Endothelial cell of umbilical vein (primary cell): ENCODE data around the gene GDF11. TPM values are rescaled to one million over a fixed set of nuclear protein-coding genes. Genes with fewer than 3 reads are reported as not detected.
A peak's percentile ranks its signal among the peaks of the same experiment; 100 is the strongest.

Experiments
- BruUV-seq: library from RNA; stranded (reverse); fragments of 400-500 nt; replicated peaks from 2 replicates; lab custom pipeline; 2021; lab: Mats Ljungman, UMichigan
- CTCF ChIA-PET: fragments of 300-600, 350-600 bp; sonication (Branson Sonifier 250); formaldehyde crosslinking; loops from one replicate; lab custom pipeline; 2021; ENCODE audit warnings: antibody characterized with exemption, inconsistent platforms; lab: Charles Lee
- POLR2A ChIA-PET: fragments of 300-600, 350-600 bp; sonication (Branson Sonifier 250); formaldehyde crosslinking; loops from one replicate; lab custom pipeline; 2021; ENCODE audit warnings: antibody characterized with exemption, inconsistent platforms; lab: Charles Lee
- DNase-seq: peaks from one replicate; pipeline ENCODE4 v3.0.0-alpha.2; 2011; ENCODE audit warnings: low read depth, low spot score
- FAIRE-seq: peaks from 2 replicates; lab custom pipeline; 2011; peaks lifted over from hg19 to GRCh38; lab: Jason Lieb, UNC
- H2AFZ ChIP-seq: 2 replicates; pipeline ENCODE4 v1.6.0; 2012; ENCODE audit warnings: low read depth, low read length, control low read depth, inconsistent platforms
- H3K27ac ChIP-seq: 2 replicates; pipeline ENCODE4 v1.5.1; 2011; ENCODE audit warnings: low read depth, mild to moderate bottlenecking, control low read depth, low read length, moderate library complexity; ENCODE audit not compliant: insufficient read depth
- H3K27me3 ChIP-seq, 2 experiments: 2 replicates each; pipeline versions ENCODE4 v1.6.0 to v1.6.1; 2011; ENCODE audit warnings: low read length in 2 of 2, mixed read lengths in 1 of 2; ENCODE audit not compliant: control insufficient read depth in 2 of 2, insufficient read depth in 2 of 2
- H3K36me3 ChIP-seq, 2 experiments: 2 replicates in 1 of 2; 3 replicates in 1 of 2; pipeline ENCODE4 v1.5.1; 2011; ENCODE audit warnings: low read length in 2 of 2, mild to moderate bottlenecking in 1 of 2, moderate library complexity in 1 of 2; ENCODE audit not compliant: control insufficient read depth in 2 of 2, insufficient read depth in 2 of 2; ENCODE audit errors: extremely low read depth in 1 of 2
- H3K4me1 ChIP-seq: 3 replicates; pipeline ENCODE4 v1.5.1; 2011; ENCODE audit warnings: mild to moderate bottlenecking, low read length; ENCODE audit not compliant: control insufficient read depth, insufficient read depth; ENCODE audit errors: extremely low read depth
- H3K4me2 ChIP-seq: 2 replicates; pipeline ENCODE4 v1.6.1; 2011; ENCODE audit warnings: low read length, control low read depth, mixed read lengths; ENCODE audit not compliant: insufficient read depth
- H3K4me3 ChIP-seq, 3 experiments: fragments of 200-600 bp in 1 of 3; sonication (generic), shearing (Covaris generic) in 1 of 3; replicated peaks in 1 of 3; 2 replicates each; pipeline ENCODE4 v1.5.1; 2011 to 2016; ENCODE audit warnings: control low read depth in 3 of 3, low read length in 3 of 3, mild to moderate bottlenecking in 2 of 3, inconsistent platforms in 1 of 3, low read depth in 1 of 3, moderate library complexity in 1 of 3; ENCODE audit not compliant: insufficient read depth in 1 of 3
- H3K79me2 ChIP-seq: 2 replicates; pipeline ENCODE4 v1.6.0; 2012; ENCODE audit warnings: low read length, inconsistent platforms; ENCODE audit not compliant: control insufficient read depth, insufficient read depth
- H3K9ac ChIP-seq: replicated peaks from 2 replicates; pipeline ENCODE3; 2011; ENCODE audit warnings: low read length, control low read depth; ENCODE audit not compliant: insufficient read depth; ENCODE audit errors: extremely low read depth
- H3K9me1 ChIP-seq: replicated peaks from 3 replicates; pipeline ENCODE4 v1.6.0; 2011; ENCODE audit warnings: mild to moderate bottlenecking, low read length; ENCODE audit not compliant: control insufficient read depth, insufficient read depth; ENCODE audit errors: extremely low read depth
- H3K9me3 ChIP-seq: replicated peaks from 2 replicates; pipeline ENCODE4 v1.5.1; 2012; ENCODE audit warnings: low read length, inconsistent platforms; ENCODE audit not compliant: control insufficient read depth, insufficient read depth
- H4K20me1 ChIP-seq: replicated peaks from 2 replicates; pipeline ENCODE3; 2011; ENCODE audit warnings: mild to moderate bottlenecking, low read length; ENCODE audit not compliant: control insufficient read depth, insufficient read depth; ENCODE audit errors: extremely low read depth
- EZH2 ChIP-seq: IDR thresholded peaks from 2 replicates; pipeline ENCODE4 v1.6.1; 2012; ENCODE audit warnings: borderline replicate concordance, low read depth, mild to moderate bottlenecking, moderate library complexity, low read length, inconsistent platforms; ENCODE audit not compliant: severe bottlenecking
- FOS ChIP-seq: IDR thresholded peaks from 2 replicates; pipeline ENCODE4 v1.6.1; 2011; ENCODE audit warnings: mild to moderate bottlenecking, low read length, moderate library complexity, borderline replicate concordance; ENCODE audit not compliant: insufficient read depth
- GATA2 ChIP-seq: IDR thresholded peaks from 2 replicates; pipeline ENCODE4 v1.7.0; 2011; ENCODE audit warnings: low read depth, mild to moderate bottlenecking, moderate library complexity, mixed read lengths, low read length; ENCODE audit not compliant: insufficient read length, insufficient read depth
- JUN ChIP-seq: IDR thresholded peaks from 2 replicates; pipeline ENCODE4 v1.6.1; 2011; ENCODE audit warnings: borderline replicate concordance, low read depth; ENCODE audit not compliant: insufficient read length, insufficient read depth
- MAX ChIP-seq: IDR thresholded peaks from 2 replicates; pipeline ENCODE4 v1.6.1; 2011; ENCODE audit not compliant: insufficient read depth, insufficient read length
- MYC ChIP-seq: IDR thresholded peaks from one replicate; pipeline ENCODE4 v1.6.1; 2011; ENCODE audit warnings: mild to moderate bottlenecking, low read depth, low read length
- POLR2A ChIP-seq: IDR thresholded peaks from 2 replicates; pipeline ENCODE4 v1.6.1; 2012; ENCODE audit warnings: low read depth, mild to moderate bottlenecking, control low read depth, low read length
- POLR2AphosphoS5 ChIP-seq: IDR thresholded peaks from 2 replicates; pipeline ENCODE4 v1.6.1; 2012; ENCODE audit warnings: low read depth, mild to moderate bottlenecking, control low read depth, low read length, moderate library complexity; ENCODE audit not compliant: insufficient read depth
- dilution Hi-C: fragments of 300-500 bp; cut with MboI; formaldehyde crosslinking; loops from one replicate; pipeline ENCODE4 v1.15.0; 2019; ENCODE audit warnings: low sequenced_read_pairs; ENCODE audit not compliant: extremely low pct_ligation_motif_present
- intact Hi-C: fragments of 100-400 bp; cut with micrococcal nuclease; formaldehyde crosslinking; loops from one replicate; pipeline ENCODE4 v1.10.0; 2022
- polyA plus RNA-seq, 4 experiments: library from polyadenylated mRNA; depleted of rRNA in 3 of 4; stranded (reverse) in 3 of 4; unstranded in 1 of 4; fragments of >200 nt; gene quantifications; 2 replicates each; pipeline versions ENCODE4 v1.2.1 to v1.2.3, GENCODE V29; 2011 to 2012; ENCODE audit warnings: missing spikeins in 1 of 4
- total RNA-seq: library from RNA; stranded (reverse); gene quantifications from 2 replicates; pipeline ENCODE4 v1.2.3, GENCODE V29; 2021
- TF ChIP-seq, protein P1 (sequence below), 2 donors: IDR thresholded peaks; 1 replicate in 1 of 2; 2 replicates in 1 of 2; pipeline ENCODE4 v1.5.1; 2011; ENCODE audit warnings: low read length in 2 of 2, mild to moderate bottlenecking in 2 of 2, moderate library complexity in 2 of 2, control low read depth in 1 of 2, inconsistent platforms in 1 of 2, low read depth in 1 of 2; ENCODE audit not compliant: insufficient read depth in 1 of 2; ENCODE audit errors: extremely low read depth in 1 of 2

The GDF11 gene
- total and polyA plus RNA-seq, 2 donors (not counting 3 experiments of a cell fraction or from before 2014, with no cell fraction given): 10.0 to 18.7 TPM

DNA sequence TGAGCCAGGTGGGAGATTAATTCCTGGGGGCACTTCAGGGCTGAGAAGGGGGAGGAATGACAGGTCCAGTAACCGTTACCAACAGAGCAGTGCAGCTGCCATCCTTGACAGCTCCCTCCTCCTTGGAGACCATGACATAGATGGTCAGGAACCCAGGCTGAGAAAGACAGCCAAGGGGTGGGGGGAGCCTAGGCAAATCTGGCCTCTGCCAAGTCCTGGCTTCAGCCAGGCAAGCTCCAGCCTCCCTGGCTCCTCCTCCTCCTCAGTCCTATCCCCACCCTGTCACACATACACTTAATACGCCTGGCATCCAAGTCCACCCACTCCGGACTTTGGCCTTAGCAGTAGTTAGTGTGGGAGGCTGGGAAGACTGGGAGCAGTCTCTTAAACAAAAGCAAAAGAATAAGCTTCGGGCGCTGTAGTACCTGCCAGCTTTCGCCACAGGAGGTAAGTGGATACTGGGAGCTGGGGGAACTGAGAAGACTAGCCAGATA lies 22.8 kb upstream of the GDF11 start, which contains the start of gene RDH5:
TSS of gene RDH5 (plus strand) at position 323 of the 494 bp plus-strand sequence. CDS start 792 bp downstream, outside the sequence.
- Histone ChIP-seq H4K20me1 (no peaks in the 10 kb centered on the region), H3K27ac (no peak within 1 kb of the TSS), H3K4me2 (no peak within 1 kb of the TSS), H3K79me2 (no peaks in the 10 kb centered on the region), H2AFZ (no peak within 1 kb of the TSS), H3K9ac (no peak within 1 kb of the TSS), H3K9me1 (no peaks in the 10 kb centered on the region), H3K4me1 (peaks cover 28% of the 10 kb centered on the region), H3K4me3 (no peak within 1 kb of the TSS), H3K36me3 (peaks cover 6 to 12% of the 10 kb centered on the region in 2 experiments), H3K9me3 (no peaks in the 10 kb centered on the region), H3K27me3 (no peaks in the 10 kb centered on the region)
- ChIA-PET POLR2A (no interaction called here), CTCF (interaction anchor here (1.0 to 11.1 kb wide), 10 partner anchors 10 to 531 kb away, joined by 3 to 151 read pairs (median 9); partner anchors contain the start of gene CD63)
- no peak for FAIRE-seq
- no TSS peak for BruUV-seq
- intact Hi-C loops (loop anchor here (5.0 kb wide), 1 partner anchor 533 kb away; no protein-coding TSS in a partner anchor), dilution Hi-C loops (no loop called here)
- no peak for DNase-seq
- TF ChIP-seq GATA2 (no peak), MAX (no peak), FOS (no peak), EZH2 (no peak), MYC (no peak)

DNA sequence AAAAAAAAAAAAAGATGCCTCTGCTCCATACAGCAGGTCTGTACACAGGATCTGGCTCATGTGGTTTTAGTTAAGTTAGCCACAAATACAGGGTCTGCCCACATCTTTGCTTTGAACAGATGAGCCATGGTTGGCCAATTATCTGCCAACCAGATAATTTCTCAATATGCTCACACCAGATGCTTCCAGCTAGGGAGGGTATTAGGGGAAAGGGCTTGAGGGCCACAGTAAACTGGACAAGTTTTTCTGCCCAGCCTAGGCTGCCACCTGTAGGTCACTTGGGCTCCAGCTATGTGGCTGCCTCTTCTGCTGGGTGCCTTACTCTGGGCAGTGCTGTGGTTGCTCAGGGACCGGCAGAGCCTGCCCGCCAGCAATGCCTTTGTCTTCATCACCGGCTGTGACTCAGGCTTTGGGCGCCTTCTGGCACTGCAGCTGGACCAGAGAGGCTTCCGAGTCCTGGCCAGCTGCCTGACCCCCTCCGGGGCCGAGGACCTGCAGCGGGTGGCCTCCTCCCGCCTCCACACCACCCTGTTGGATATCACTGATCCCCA lies 22.0 kb upstream of the GDF11 start:
- Histone ChIP-seq H3K27me3 (no peaks in the 10 kb centered on the region), H3K36me3 (peaks cover 8 to 19% of the 10 kb centered on the region in 2 experiments), H3K79me2 (peaks cover 6% of the 10 kb centered on the region), H3K9me3 (no peaks in the 10 kb centered on the region), H3K4me2 (no peak overlapping the region), H3K4me1 (peaks cover 23% of the 10 kb centered on the region), H4K20me1 (no peaks in the 10 kb centered on the region), H3K4me3 (no peak overlapping the region), H2AFZ (no peak overlapping the region), H3K9ac (no peak overlapping the region), H3K9me1 (no peaks in the 10 kb centered on the region), H3K27ac (no peak overlapping the region)
- ChIA-PET POLR2A (interaction anchor here (0.6 kb wide), 1 partner anchor 286 kb away, joined by 6 read pairs; no protein-coding TSS in a partner anchor), CTCF (interaction anchor here (0.6 to 11.1 kb wide), 19 partner anchors 9 to 532 kb away, joined by 3 to 151 read pairs (median 4); partner anchors contain the start of genes CD63 and ITGA7)
- dilution Hi-C loops (no loop called here), intact Hi-C loops (loop anchor here (1.0 to 5.0 kb wide), 3 partner anchors 65 to 534 kb away; no protein-coding TSS in a partner anchor)
- FAIRE-seq (peak; percentile 98), DNase-seq (peak; percentile 83)
- BruUV-seq: no TSS peak
- TF ChIP-seq EZH2: no peak
- TF ChIP-seq POLR2AphosphoS5: peak; percentile 74
- TF ChIP-seq, protein P1, sequence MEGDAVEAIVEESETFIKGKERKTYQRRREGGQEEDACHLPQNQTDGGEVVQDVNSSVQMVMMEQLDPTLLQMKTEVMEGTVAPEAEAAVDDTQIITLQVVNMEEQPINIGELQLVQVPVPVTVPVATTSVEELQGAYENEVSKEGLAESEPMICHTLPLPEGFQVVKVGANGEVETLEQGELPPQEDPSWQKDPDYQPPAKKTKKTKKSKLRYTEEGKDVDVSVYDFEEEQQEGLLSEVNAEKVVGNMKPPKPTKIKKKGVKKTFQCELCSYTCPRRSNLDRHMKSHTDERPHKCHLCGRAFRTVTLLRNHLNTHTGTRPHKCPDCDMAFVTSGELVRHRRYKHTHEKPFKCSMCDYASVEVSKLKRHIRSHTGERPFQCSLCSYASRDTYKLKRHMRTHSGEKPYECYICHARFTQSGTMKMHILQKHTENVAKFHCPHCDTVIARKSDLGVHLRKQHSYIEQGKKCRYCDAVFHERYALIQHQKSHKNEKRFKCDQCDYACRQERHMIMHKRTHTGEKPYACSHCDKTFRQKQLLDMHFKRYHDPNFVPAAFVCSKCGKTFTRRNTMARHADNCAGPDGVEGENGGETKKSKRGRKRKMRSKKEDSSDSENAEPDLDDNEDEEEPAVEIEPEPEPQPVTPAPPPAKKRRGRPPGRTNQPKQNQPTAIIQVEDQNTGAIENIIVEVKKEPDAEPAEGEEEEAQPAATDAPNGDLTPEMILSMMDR (IDR thresholded peaks at IDR 0.05; ENCODE audit: extremely low read depth in 1 of 2, insufficient read depth in 1 of 2, low read depth in 1 of 2, low read length in 2 of 2): peak; percentile 70 to 74
- TF ChIP-seq POLR2A: peak; percentile 49
- no peak for TF ChIP-seq MAX
- peak; percentile 19 for TF ChIP-seq JUN
- no peak for TF ChIP-seq MYC
- TF ChIP-seq FOS: peak; percentile 48
